K562 (cell line): Measurements from ENCODE around the gene CTNS.

ENCODE experiments used
- KAT2B ChIP-seq: IDR thresholded peaks from one replicate; pipeline ENCODE4 v1.6.1; 2012; ENCODE audit warnings: low read depth, mild to moderate bottlenecking, control low read depth, inconsistent platforms, low read length, moderate library complexity
- TAF1 ChIP-seq: IDR thresholded peaks from 2 replicates; pipeline ENCODE4 v1.6.1; 2011; ENCODE audit warnings: mild to moderate bottlenecking, low read length, moderate library complexity; ENCODE audit not compliant: insufficient read depth, control insufficient read depth, severe bottlenecking; ENCODE audit errors: extremely low read depth
- ZFP36 ChIP-seq: fragments of 150-350 bp; IDR thresholded peaks from 2 replicates; pipeline ENCODE4 v1.6.1; 2018; ENCODE audit warnings: low read length, low read depth; ENCODE audit not compliant: partially characterized antibody
- ZKSCAN1 ChIP-seq: fragments of 150-350 bp; IDR thresholded peaks from 2 replicates; pipeline ENCODE4 v1.6.1; 2016; ENCODE audit warnings: low read depth, low read length
- ZNF318 ChIP-seq, 2 experiments: fragments of 450-650 bp; IDR thresholded peaks; 2 replicates each; pipeline ENCODE4 v1.6.1; 2016; ENCODE audit warnings: mild to moderate bottlenecking in 2 of 2, borderline replicate concordance in 1 of 2, low read depth in 1 of 2, moderate library complexity in 1 of 2
- TF ChIP-seq, protein P1 (sequence below), 3 experiments: IDR thresholded peaks in 2 of 3; conservative IDR thresholded peaks in 1 of 3; 2 replicates each; pipeline ENCODE4 v1.5.1; 2011 to 2012; ENCODE audit warnings: low read length in 3 of 3, mild to moderate bottlenecking in 3 of 3, control low read depth in 2 of 3, improper control_type of control experiment in 1 of 3, inconsistent platforms in 1 of 3, low read depth in 1 of 3, mixed read lengths in 1 of 3, moderate library complexity in 1 of 3; ENCODE audit not compliant: insufficient read depth in 2 of 3
- TF ChIP-seq, protein P2 (sequence below), 2 experiments: fragments of 450-650 bp; IDR thresholded peaks; 2 replicates each; pipeline ENCODE4 v1.6.1; 2018; ENCODE audit warnings: mild to moderate bottlenecking in 2 of 2, low read depth in 1 of 2; ENCODE audit not compliant: partially characterized antibody in 2 of 2

DNA sequence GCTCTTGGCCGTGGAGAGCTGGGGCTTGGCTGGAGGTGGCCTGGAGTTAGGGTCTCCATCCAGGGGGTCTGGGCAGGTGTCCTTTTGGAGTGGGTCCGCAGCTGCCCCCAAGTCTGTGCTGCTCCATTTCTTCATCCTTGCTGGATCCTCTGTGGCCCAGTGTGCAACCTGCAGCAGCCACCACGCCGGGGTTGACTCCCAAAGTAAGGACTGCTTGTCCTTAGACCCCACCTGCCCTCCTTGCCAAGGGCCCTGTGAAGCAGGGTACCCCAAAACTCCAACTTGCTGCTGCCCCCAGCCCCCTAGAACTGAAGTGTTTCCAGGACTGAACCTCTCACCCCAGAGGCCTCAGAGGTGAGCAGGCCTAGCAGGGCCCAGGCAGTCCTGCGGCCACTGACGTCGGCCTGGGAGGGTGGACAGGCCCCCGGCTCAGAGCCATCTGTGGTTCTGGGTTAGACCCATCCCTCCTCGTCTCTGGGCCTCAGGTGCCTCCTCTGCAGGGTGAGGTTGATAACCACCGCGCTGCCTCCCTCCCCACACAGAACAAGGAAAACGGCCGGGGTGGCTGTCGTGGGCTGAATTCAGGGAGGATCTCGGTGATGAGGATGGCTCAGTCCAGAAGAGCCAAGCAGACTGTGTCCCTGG lies 44.2 kb upstream of the CTNS start:
- TF ChIP-seq, protein P1, sequence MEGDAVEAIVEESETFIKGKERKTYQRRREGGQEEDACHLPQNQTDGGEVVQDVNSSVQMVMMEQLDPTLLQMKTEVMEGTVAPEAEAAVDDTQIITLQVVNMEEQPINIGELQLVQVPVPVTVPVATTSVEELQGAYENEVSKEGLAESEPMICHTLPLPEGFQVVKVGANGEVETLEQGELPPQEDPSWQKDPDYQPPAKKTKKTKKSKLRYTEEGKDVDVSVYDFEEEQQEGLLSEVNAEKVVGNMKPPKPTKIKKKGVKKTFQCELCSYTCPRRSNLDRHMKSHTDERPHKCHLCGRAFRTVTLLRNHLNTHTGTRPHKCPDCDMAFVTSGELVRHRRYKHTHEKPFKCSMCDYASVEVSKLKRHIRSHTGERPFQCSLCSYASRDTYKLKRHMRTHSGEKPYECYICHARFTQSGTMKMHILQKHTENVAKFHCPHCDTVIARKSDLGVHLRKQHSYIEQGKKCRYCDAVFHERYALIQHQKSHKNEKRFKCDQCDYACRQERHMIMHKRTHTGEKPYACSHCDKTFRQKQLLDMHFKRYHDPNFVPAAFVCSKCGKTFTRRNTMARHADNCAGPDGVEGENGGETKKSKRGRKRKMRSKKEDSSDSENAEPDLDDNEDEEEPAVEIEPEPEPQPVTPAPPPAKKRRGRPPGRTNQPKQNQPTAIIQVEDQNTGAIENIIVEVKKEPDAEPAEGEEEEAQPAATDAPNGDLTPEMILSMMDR (IDR thresholded peaks at IDR 0.05 in 2 of 3, conservative IDR thresholded peaks at IDR 0.05 in 1 of 3; ENCODE audit: insufficient read depth in 2 of 3, low read depth in 1 of 3, low read length in 3 of 3): no peak
- TF ChIP-seq ZNF318 (IDR thresholded peaks at IDR 0.05; ENCODE audit: borderline replicate concordance in 1 of 2, low read depth in 1 of 2): no peak
- TF ChIP-seq, protein P2, sequence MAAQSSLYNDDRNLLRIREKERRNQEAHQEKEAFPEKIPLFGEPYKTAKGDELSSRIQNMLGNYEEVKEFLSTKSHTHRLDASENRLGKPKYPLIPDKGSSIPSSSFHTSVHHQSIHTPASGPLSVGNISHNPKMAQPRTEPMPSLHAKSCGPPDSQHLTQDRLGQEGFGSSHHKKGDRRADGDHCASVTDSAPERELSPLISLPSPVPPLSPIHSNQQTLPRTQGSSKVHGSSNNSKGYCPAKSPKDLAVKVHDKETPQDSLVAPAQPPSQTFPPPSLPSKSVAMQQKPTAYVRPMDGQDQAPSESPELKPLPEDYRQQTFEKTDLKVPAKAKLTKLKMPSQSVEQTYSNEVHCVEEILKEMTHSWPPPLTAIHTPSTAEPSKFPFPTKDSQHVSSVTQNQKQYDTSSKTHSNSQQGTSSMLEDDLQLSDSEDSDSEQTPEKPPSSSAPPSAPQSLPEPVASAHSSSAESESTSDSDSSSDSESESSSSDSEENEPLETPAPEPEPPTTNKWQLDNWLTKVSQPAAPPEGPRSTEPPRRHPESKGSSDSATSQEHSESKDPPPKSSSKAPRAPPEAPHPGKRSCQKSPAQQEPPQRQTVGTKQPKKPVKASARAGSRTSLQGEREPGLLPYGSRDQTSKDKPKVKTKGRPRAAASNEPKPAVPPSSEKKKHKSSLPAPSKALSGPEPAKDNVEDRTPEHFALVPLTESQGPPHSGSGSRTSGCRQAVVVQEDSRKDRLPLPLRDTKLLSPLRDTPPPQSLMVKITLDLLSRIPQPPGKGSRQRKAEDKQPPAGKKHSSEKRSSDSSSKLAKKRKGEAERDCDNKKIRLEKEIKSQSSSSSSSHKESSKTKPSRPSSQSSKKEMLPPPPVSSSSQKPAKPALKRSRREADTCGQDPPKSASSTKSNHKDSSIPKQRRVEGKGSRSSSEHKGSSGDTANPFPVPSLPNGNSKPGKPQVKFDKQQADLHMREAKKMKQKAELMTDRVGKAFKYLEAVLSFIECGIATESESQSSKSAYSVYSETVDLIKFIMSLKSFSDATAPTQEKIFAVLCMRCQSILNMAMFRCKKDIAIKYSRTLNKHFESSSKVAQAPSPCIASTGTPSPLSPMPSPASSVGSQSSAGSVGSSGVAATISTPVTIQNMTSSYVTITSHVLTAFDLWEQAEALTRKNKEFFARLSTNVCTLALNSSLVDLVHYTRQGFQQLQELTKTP (IDR thresholded peaks at IDR 0.05; ENCODE audit: low read depth in 1 of 2, partially characterized antibody in 2 of 2): no peak
- TF ChIP-seq TAF1: no peak
- TF ChIP-seq ZKSCAN1: no peak
- no peak for TF ChIP-seq KAT2B
- no peak for TF ChIP-seq ZFP36
